NB4 (cell line): ENCODE data around the gene CARS1.

Source experiments
- DNase-seq: peaks from one replicate; pipeline ENCODE4 v3.0.0; 2010; ENCODE audit warnings: low read depth
- H3K4me3 ChIP-seq: one replicate; pipeline ENCODE4 v1.5.1; 2011; ENCODE audit warnings: mild to moderate bottlenecking, low read depth, low read length, moderate library complexity
- CTCF ChIP-seq: IDR thresholded peaks from one replicate; pipeline ENCODE4 v1.5.1; 2012; ENCODE audit warnings: low read depth, low read length
- MAX ChIP-seq: IDR thresholded peaks from 2 replicates; pipeline ENCODE4 v1.6.1; 2011; ENCODE audit warnings: low read depth, low read length
- MYC ChIP-seq: IDR thresholded peaks from 2 replicates; pipeline ENCODE4 v1.6.1; 2011; ENCODE audit warnings: low read depth, low read length
- POLR2A ChIP-seq: IDR thresholded peaks from 2 replicates; pipeline ENCODE4 v1.6.1; 2011; ENCODE audit warnings: mild to moderate bottlenecking; ENCODE audit not compliant: insufficient read length; ENCODE audit errors: extremely low read depth

CARS1 gene

GRCh38 chr11:3080733-3081385 is 23.6 kb upstream of the CARS1 start:
- no peak for TF ChIP-seq CTCF
- TF ChIP-seq POLR2A, result no peak
- H3K4me3 ChIP-seq, result no peak overlapping the region
- DNase-seq, result no peak

GRCh38 chr11:3080104-3080503 is 22.9 kb upstream of the CARS1 start:
- no peak for DNase-seq
- TF ChIP-seq MAX (no peak), CTCF (no peak), MYC (no peak), POLR2A (no peak)

GRCh38 chr11:3077846-3078440 is 20.7 kb upstream of the CARS1 start:
- no peak for DNase-seq
- no peak overlapping the region for H3K4me3 ChIP-seq
- TF ChIP-seq CTCF, result no peak
- no peak for TF ChIP-seq MAX
- no peak for TF ChIP-seq POLR2A
- TF ChIP-seq MYC, result no peak

More at GRCh38 chr11:3080104-3080503, 22.9 kb upstream of the CARS1 start:
- H3K4me3 ChIP-seq, result no peak overlapping the region

GRCh38 chr11:3077189-3077836 is 20.1 kb upstream of the CARS1 start:
- no peak for DNase-seq
- no peak for TF ChIP-seq POLR2A
- TF ChIP-seq MAX, result no peak
- TF ChIP-seq MYC, result no peak
- TF ChIP-seq CTCF, result no peak
- no peak overlapping the region for H3K4me3 ChIP-seq

GRCh38 chr11:3074912-3075589 is 17.8 kb upstream of the CARS1 start:
- DNase-seq, result no peak
- TF ChIP-seq MAX, result no peak
- no peak for TF ChIP-seq CTCF
- TF ChIP-seq MYC, result no peak
- TF ChIP-seq POLR2A, result no peak
- H3K4me3 ChIP-seq, result no peak overlapping the region
